HG02678 (cell line): Measurements from ENCODE around the gene FBXW7.
A peak's percentile ranks its signal among the peaks of the same experiment; 100 is the strongest.

ENCODE experiments used
- ATAC-seq: cut with Tn5 transposase; IDR thresholded peaks from one replicate; pipeline ENCODE4 v1.9.1; 2021; ENCODE audit warnings: mild to moderate bottlenecking, moderate library complexity; ENCODE audit not compliant: unreplicated experiment

Gene FBXW7

GRCh38 chr4:152380919-152381318 is 155.0 kb downstream of the FBXW7 start:
- no peak for ATAC-seq

- no peak for ATAC-seq
Measured at GRCh38 chr4:152380185-152380584, 155.7 kb downstream of the FBXW7 start.

GRCh38 chr4:152374606-152375285 is 161.1 kb downstream of the FBXW7 start:
- ATAC-seq: no peak

- ATAC-seq: no peak
Measured at GRCh38 chr4:152374153-152374552, 161.7 kb downstream of the FBXW7 start.

GRCh38 chr4:152372444-152372843 is 163.4 kb downstream of the FBXW7 start:
- no peak for ATAC-seq

- no peak for ATAC-seq
Measured at GRCh38 chr4:152369902-152370295, 166.0 kb downstream of the FBXW7 start.

GRCh38 chr4:152369203-152369901 is 166.5 kb downstream of the FBXW7 start:
- ATAC-seq: no peak

- no peak for ATAC-seq
Measured at GRCh38 chr4:152368001-152368400, 167.9 kb downstream of the FBXW7 start.

GRCh38 chr4:152364883-152365282 is 171.0 kb downstream of the FBXW7 start:
- no peak for ATAC-seq

- ATAC-seq: no peak
Measured at GRCh38 chr4:152364383-152364782, 171.5 kb downstream of the FBXW7 start.

- ATAC-seq: no peak
Measured at GRCh38 chr4:152363904-152364303, 172.0 kb downstream of the FBXW7 start.

- no peak for ATAC-seq
Measured at GRCh38 chr4:152363086-152363485, 172.8 kb downstream of the FBXW7 start.

- ATAC-seq: no peak
Measured at GRCh38 chr4:152360045-152360410, 175.9 kb downstream of the FBXW7 start.

GRCh38 chr4:152359208-152360044 is 176.5 kb downstream of the FBXW7 start:
- ATAC-seq: no peak

GRCh38 chr4:152357206-152357605 is 178.7 kb downstream of the FBXW7 start:
- ATAC-seq: no peak

GRCh38 chr4:152356428-152357034 is 179.4 kb downstream of the FBXW7 start:
- ATAC-seq: no peak

GRCh38 chr4:152352622-152353116 is 183.2 kb downstream of the FBXW7 start:
- ATAC-seq: peak; percentile 85

- ATAC-seq: peak; percentile 4
Measured at GRCh38 chr4:152352215-152352614, 183.7 kb downstream of the FBXW7 start.

- ATAC-seq: no peak
Measured at GRCh38 chr4:152351080-152351479, 184.8 kb downstream of the FBXW7 start.

- no peak for ATAC-seq
Measured at GRCh38 chr4:152348670-152349069, 187.2 kb downstream of the FBXW7 start.

- no peak for ATAC-seq
Measured at GRCh38 chr4:152346979-152347378, 188.9 kb downstream of the FBXW7 start.
